ENCODE data around the gene PSENEN.

DNA sequence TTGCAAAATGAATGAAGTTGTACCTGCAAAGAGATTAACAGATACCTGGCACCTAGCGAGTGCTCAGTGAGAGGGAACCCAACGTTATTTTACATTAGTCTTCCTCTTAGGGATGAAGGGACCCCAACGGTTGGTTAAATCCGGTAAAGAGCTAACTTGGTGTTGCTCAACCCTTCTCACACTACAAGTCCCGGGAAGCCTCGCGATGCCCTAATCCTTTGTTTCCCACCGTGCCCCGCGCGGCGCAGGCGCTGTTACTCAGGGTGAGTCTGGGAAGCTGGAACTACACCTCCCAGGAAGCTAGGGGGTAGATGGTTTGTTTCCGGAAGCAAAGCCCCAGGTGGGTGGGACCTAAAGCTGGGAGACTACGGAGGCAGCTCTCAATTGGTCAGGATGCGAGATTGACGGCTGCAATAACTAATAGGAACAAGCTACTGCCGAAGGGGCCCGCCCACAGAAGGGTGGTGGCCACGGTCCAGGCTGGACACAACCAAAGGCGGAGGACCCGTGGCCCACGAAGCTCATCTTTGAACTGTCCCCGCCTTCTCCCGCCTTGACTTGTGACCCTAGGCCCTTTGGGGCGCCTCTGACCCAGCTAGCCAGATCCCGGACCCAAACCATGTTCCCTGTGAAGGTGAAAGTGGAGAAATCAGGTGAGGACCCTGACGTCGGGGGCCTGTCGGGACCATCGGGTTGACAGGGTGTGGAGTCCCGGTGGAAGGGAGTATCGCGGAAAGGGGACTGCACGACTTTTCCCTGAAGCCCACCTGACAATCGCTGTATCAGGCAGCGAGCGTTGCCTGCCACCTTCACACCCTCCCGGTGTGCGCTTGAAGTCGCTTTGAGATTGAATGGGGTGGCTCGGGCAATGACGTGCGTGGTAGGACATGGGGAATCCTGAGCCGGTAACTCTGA is 2.9 kb downstream of the PSENEN start, which contains the start of gene LIN37:
- TF ChIP-seq, protein P1, sequence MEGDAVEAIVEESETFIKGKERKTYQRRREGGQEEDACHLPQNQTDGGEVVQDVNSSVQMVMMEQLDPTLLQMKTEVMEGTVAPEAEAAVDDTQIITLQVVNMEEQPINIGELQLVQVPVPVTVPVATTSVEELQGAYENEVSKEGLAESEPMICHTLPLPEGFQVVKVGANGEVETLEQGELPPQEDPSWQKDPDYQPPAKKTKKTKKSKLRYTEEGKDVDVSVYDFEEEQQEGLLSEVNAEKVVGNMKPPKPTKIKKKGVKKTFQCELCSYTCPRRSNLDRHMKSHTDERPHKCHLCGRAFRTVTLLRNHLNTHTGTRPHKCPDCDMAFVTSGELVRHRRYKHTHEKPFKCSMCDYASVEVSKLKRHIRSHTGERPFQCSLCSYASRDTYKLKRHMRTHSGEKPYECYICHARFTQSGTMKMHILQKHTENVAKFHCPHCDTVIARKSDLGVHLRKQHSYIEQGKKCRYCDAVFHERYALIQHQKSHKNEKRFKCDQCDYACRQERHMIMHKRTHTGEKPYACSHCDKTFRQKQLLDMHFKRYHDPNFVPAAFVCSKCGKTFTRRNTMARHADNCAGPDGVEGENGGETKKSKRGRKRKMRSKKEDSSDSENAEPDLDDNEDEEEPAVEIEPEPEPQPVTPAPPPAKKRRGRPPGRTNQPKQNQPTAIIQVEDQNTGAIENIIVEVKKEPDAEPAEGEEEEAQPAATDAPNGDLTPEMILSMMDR (IDR thresholded peaks at IDR 0.05), result peak in 5 of 7 experiments; percentile 10 to 73 (median 33)
- TF ChIP-seq POLR2A (IDR thresholded peaks at IDR 0.05), result peak; percentile 16 to 86 (median 85)
